Measurements from ENCODE around the gene KIF19.
"Not testable (repeated sequence)": the region's sequence is repeated elsewhere in the genome, so short reads cannot be mapped to it uniquely, and the experiment has no call there.

The KIF19 gene

GRCh38 chr17:74389937-74390679, 64.1 kb downstream of the KIF19 start:
- no peak for DNase-seq (ENCODE audit: low read depth)

GRCh38 chr17:74390680-74391653, 64.9 kb downstream of the KIF19 start:
- DNase-seq (ENCODE audit: low read depth) = no peak

DNA sequence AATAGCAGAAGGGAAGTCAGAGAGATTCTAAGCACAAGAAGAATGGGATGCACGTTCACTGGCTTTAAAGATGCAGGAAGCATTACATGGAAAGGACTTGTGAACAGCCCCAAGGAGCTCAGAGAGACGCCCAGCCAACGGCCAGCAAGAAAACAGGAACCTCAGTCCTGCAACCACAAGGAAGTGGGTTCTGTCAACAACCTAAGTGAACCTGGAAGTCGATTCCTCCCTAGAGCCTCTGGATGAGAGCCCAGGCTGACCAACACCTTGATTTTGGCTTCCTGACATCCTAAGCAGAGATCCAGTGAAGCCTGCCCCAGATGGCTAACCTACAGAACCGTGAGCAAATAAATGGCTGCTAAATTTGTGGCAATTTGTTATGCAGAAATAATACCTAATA, 65.7 kb downstream of the KIF19 start:
- DNase-seq (ENCODE audit: low read depth) = no peak

- no peak for DNase-seq (ENCODE audit: low read depth)
Observed at GRCh38 chr17:74392848-74393247, 66.8 kb downstream of the KIF19 start.

DNA sequence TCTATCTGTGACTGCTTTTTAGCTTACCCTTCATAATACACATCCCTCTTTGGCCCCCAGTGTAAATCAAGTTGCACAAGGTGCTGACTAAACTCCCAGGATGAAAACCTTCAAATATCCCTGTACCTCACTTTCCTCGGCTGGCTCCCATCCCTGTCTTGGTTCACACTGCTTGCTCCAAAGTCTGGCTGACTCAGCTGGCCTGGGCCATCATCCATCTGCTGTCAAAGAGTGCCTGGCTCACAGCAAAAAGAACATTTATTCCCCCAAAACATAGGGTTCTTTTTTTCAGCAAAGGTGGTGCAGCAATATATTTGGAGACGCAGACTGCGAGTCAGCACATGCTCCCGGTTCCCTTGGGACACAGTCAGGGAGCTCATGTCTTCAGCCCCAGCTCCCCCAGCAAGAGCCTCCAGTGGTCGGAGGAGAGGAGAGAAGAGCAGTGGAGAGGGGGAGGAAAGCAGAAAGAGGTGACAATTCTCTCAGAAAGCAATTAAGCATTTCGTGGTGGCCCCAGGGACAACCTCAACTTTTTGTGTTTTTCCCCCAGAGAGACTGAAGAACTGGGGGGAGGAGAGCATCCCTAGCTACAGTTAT, 67.4 kb downstream of the KIF19 start:
- DNase-seq (ENCODE audit: low read depth) = no peak

GRCh38 chr17:74394275-74394950, 68.4 kb downstream of the KIF19 start:
- no peak for DNase-seq (ENCODE audit: low read depth)

- no peak for DNase-seq (ENCODE audit: low read depth)
Observed at GRCh38 chr17:74394977-74395376, 69.0 kb downstream of the KIF19 start.

GRCh38 chr17:74396567-74396966, 70.5 kb downstream of the KIF19 start:
- DNase-seq (ENCODE audit: low read depth) = no peak

DNA sequence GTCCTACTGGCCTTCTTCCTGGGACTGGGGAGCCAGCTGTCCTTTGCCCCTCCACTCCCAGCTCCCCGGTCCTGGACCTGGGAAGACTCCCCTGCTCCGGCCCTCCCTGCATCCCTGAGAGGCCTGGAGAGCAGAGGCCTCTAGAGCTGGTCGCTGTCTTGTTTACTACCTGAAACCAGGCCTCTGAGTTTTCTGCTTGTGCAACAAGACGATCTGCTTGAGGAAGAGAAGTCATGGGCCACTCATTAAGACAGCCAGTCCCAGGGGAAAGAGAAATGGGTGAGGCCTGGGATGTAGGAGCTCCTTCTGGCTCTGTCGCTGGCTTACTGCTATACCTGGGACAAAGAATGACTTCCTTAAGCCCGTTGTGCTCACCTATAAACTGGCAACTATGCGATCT, 76.0 kb downstream of the KIF19 start:
- no peak for DNase-seq (ENCODE audit: low read depth)

- DNase-seq (ENCODE audit: low read depth) = no peak
Observed at GRCh38 chr17:74403512-74404137, 77.6 kb downstream of the KIF19 start.

GRCh38 chr17:74404218-74404617, 78.2 kb downstream of the KIF19 start:
- DNase-seq (ENCODE audit: low read depth) = no peak

DNA sequence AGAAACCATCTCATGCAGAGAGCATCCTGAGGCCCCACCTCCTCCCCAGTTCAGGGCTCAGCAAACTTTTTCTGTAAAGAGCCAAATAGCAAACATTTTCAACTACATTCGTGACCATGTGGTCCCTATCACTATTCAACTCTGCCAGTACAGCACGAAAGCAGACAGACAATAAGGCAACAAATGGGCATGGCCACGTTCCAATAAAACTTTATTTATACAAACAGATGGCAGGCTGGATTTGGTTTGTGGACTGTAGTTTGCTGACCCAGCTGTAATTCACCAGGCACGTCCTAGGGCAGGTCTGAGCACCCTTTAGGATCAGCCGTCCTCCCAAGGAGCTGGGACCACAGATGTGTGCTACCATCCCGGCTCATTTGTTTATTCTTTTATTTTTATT, 78.8 kb downstream of the KIF19 start:
- DNase-seq (ENCODE audit: low read depth) = no peak

DNA sequence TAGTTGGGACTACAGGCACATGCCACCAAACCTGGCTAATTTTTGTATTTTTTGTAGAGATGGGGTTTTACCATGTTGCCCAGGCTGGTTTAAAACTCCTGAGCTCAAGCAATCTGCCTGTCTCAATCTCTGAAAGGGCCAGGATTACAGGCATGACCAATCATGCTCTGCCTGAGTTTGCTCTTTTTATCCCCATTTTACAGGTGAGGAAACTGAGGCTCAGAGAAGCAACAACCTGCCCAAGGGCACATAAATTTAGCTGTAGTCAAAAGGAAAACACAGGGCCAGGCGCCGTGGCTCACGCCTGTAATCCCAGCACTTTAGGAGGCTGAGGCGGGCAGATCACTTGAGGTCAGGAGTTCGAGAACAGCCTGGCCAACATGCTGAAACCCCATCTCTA, 79.3 kb downstream of the KIF19 start:
- not testable (repeated sequence) for DNase-seq (ENCODE audit: low read depth)

All from HS-5 (cell line).